Caco-2 (cell line): ENCODE measurements around the gene TFB2M. TPM values are rescaled to one million over a fixed set of nuclear protein-coding genes. Genes with fewer than 3 reads are reported as not detected.

Experiments used
- Bru-seq: library from RNA; stranded (reverse); fragments of 400-500 nt; gene quantifications from one replicate; lab custom pipeline; 2021; lab: Mats Ljungman, UMichigan
- BruChase-seq, 2 experiments: library from RNA; stranded (reverse); fragments of 400-500 nt; gene quantifications; one replicate each; lab custom pipeline; 2021; lab: Mats Ljungman, UMichigan
- BruUV-seq: library from RNA; stranded (reverse); fragments of 400-500 nt; replicated peaks from 2 replicates; lab custom pipeline; 2021; lab: Mats Ljungman, UMichigan
- CTCF ChIA-PET: fragments of 300-600 bp; sonication (Branson Sonifier 250); formaldehyde crosslinking; loops from one replicate; lab custom pipeline; 2022; ENCODE audit warnings: antibody characterized with exemption; lab: Charles Lee
- POLR2A ChIA-PET: fragments of 300-600 bp; sonication (Branson Sonifier 250); formaldehyde crosslinking; loops from one replicate; lab custom pipeline; 2022; ENCODE audit warnings: antibody characterized with exemption; lab: Charles Lee
- DNase-seq, 2 experiments: peaks; one replicate each; pipeline versions ENCODE4 v3.0.0 to v3.0.0-alpha.2; 2020 to 2022
- H3K27me3 ChIP-seq: replicated peaks from 2 replicates; pipeline ENCODE4 v1.6.0; 2011; ENCODE audit warnings: low read length; ENCODE audit not compliant: control insufficient read depth, insufficient read depth
- H3K36me3 ChIP-seq: 2 replicates; pipeline ENCODE4 v1.5.1; 2011; ENCODE audit warnings: low read length; ENCODE audit not compliant: control insufficient read depth, insufficient read depth
- H3K4me1 ChIP-seq: fragments of 250-450 bp; sonication (Bioruptor Pico); 2 replicates; pipeline ENCODE4 v1.5.1; 2020; ENCODE audit warnings: mild to moderate bottlenecking
- H3K4me3 ChIP-seq: 2 replicates; pipeline ENCODE4 v1.5.1; 2011; ENCODE audit warnings: low read depth, mild to moderate bottlenecking, control low read depth, low read length
- H3K9me3 ChIP-seq: fragments of 250-450 bp; sonication (Bioruptor Pico); 2 replicates; pipeline ENCODE4 v1.5.1; 2020; ENCODE audit warnings: mild to moderate bottlenecking, moderate library complexity
- H3K27ac Mint-ChIP-seq: one replicate; pipeline ENCODE4 v1.8.0; 2022; ENCODE audit warnings: mixed read lengths; ENCODE audit not compliant: unreplicated experiment
- H3K27me3 Mint-ChIP-seq: one replicate; pipeline ENCODE4 v1.8.0; 2022; ENCODE audit warnings: mixed read lengths; ENCODE audit not compliant: insufficient read depth, unreplicated experiment
- H3K36me3 Mint-ChIP-seq: one replicate; pipeline ENCODE4 v1.8.0; 2022; ENCODE audit warnings: mild to moderate bottlenecking, mixed read lengths; ENCODE audit not compliant: insufficient read depth, unreplicated experiment
- H3K4me1 Mint-ChIP-seq: one replicate; pipeline ENCODE4 v1.8.0; 2022; ENCODE audit warnings: low read depth, mixed read lengths; ENCODE audit not compliant: unreplicated experiment
- H3K4me3 Mint-ChIP-seq: one replicate; pipeline ENCODE4 v1.8.0; 2022; ENCODE audit warnings: mild to moderate bottlenecking, moderate library complexity, mixed read lengths; ENCODE audit not compliant: unreplicated experiment
- H3K9me3 Mint-ChIP-seq: one replicate; pipeline ENCODE4 v1.8.0; 2022; ENCODE audit warnings: mixed read lengths; ENCODE audit not compliant: unreplicated experiment
- CTCF ChIP-seq, 2 experiments: fragments of 200-600 bp in 1 of 2; IDR thresholded peaks; 1 replicate in 1 of 2; 2 replicates in 1 of 2; pipeline versions ENCODE4 v1.5.1 to v1.8.0; 2011 to 2022; ENCODE audit warnings: antibody characterized with exemption in 1 of 2, control low read depth in 1 of 2, inconsistent platforms in 1 of 2, low read depth in 1 of 2, low read length in 1 of 2, mild to moderate bottlenecking in 1 of 2, moderate library complexity in 1 of 2; ENCODE audit not compliant: insufficient read depth in 1 of 2, severe bottlenecking in 1 of 2, unreplicated experiment in 1 of 2
- intact Hi-C: fragments of 100-400 bp; cut with micrococcal nuclease; formaldehyde crosslinking; loops from one replicate; pipeline ENCODE4 v1.10.0; 2022; ENCODE audit not compliant: unreplicated experiment
- long read RNA-seq: library from polyadenylated mRNA; stranded (forward); transcript quantifications from one replicate; pipeline ENCODE4 v2.0.0, GENCODE V29; 2022
- total RNA-seq: library from RNA; stranded (reverse); gene quantifications from 2 replicates; pipeline ENCODE4 v1.2.3, GENCODE V29; 2022

The TFB2M gene
- total RNA-seq, result 23.4 and 23.9 TPM in 2 replicates
- percentile 77 among the genes with signal in this experiment for Bru-seq, nascent RNA
- percentile 75 among the genes with signal in this experiment for BruChase-seq, experiment 1, labeled RNA remaining after a 2-hour chase
- percentile 69 among the genes with signal in this experiment for BruChase-seq, experiment 2, labeled RNA remaining after a 6-hour chase
- long read RNA-seq, transcript TFB2M-201 (8 exons, 1,848 nt), result major isoform, 83 of 98 reads
- long read RNA-seq, partial matches to known transcripts, result 3 of 98 reads
- long read RNA-seq, other reads (novel, unspliced or antisense), result 12 of 98 reads

GRCh38 chr1:246566128-246566812 lies at the start of gene TFB2M, which contains the start of gene CNST:
TSS of gene TFB2M (minus strand) at chr1:246566261. CDS start at chr1:246566138, 123 bp downstream.
TSS of gene CNST (plus strand) at chr1:246566456. CDS start at chr1:246591563, 25,107 bp downstream.
- Mint-ChIP-seq H3K27ac (peak within 1 kb of the TSS; percentile 90), H3K4me1 (peaks cover 8% of the 10 kb centered on the region), H3K9me3 (no peaks in the 10 kb centered on the region), H3K27me3 (no peaks in the 10 kb centered on the region), H3K4me3 (peak within 1 kb of the TSS; percentile 93), H3K36me3 (peaks cover 26% of the 10 kb centered on the region)
- TF ChIP-seq CTCF (IDR thresholded peaks at IDR 0.05; ENCODE audit: insufficient read depth in 1 of 2, low read depth in 1 of 2, low read length in 1 of 2, severe bottlenecking in 1 of 2, unreplicated experiment in 1 of 2), result no peak
- peaks cover 4% of the 10 kb centered on the region; the same call in 1 of the 2 replicates for H3K4me1 ChIP-seq
- POLR2A ChIA-PET, result interaction anchor here (0.7 kb wide), 1 partner anchor 159 kb away, joined by 3 read pairs; no protein-coding TSS in a partner anchor
- H3K27me3 ChIP-seq, result no peaks in the 10 kb centered on the region
- H3K36me3 ChIP-seq, result no peaks in the 10 kb centered on the region
- peak within 1 kb of the TSS; percentile 71 for H3K4me3 ChIP-seq
- CTCF ChIA-PET, result interaction anchor here (0.6 to 0.7 kb wide), 2 partner anchors 35 to 824 kb away, joined by 4 to 6 read pairs; no protein-coding TSS in a partner anchor
- H3K9me3 ChIP-seq, result no peaks in the 10 kb centered on the region
- DNase-seq, result peak; percentile 98
- intact Hi-C loops, result loop anchor here (1.0 to 2.0 kb wide), 2 partner anchors 17 to 42 kb away; no protein-coding TSS in a partner anchor
- BruUV-seq, result no TSS peak

GRCh38 chr1:246613096-246613758 lies 47.2 kb upstream of the TFB2M start:
- Histone ChIP-seq H3K9me3 (no peaks in the 10 kb centered on the region), H3K4me3 (no peak overlapping the region), H3K36me3 (no peaks in the 10 kb centered on the region), H3K27me3 (no peaks in the 10 kb centered on the region), H3K4me1 (peaks cover 14% of the 10 kb centered on the region; the same call in 1 of the 2 replicates)
- intact Hi-C loops, result no loop called here
- Mint-ChIP-seq H3K36me3 (peaks cover 15% of the 10 kb centered on the region), H3K27me3 (no peaks in the 10 kb centered on the region), H3K4me1 (no peaks in the 10 kb centered on the region), H3K27ac (no peak overlapping the region), H3K4me3 (no peak overlapping the region), H3K9me3 (no peaks in the 10 kb centered on the region)
- no peak for TF ChIP-seq CTCF (IDR thresholded peaks at IDR 0.05; ENCODE audit: insufficient read depth in 1 of 2, low read depth in 1 of 2, low read length in 1 of 2, severe bottlenecking in 1 of 2, unreplicated experiment in 1 of 2)
- ChIA-PET CTCF (no interaction called here), POLR2A (no interaction called here)
- no TSS peak for BruUV-seq
- no peak for DNase-seq

GRCh38 chr1:246609632-246610031 lies 43.6 kb upstream of the TFB2M start:
- H3K9me3 ChIP-seq, result no peaks in the 10 kb centered on the region
- no peak for DNase-seq
- H3K36me3 ChIP-seq, result no peaks in the 10 kb centered on the region
- Mint-ChIP-seq H3K27me3 (no peaks in the 10 kb centered on the region), H3K36me3 (peaks cover 15% of the 10 kb centered on the region), H3K27ac (no peak overlapping the region), H3K4me3 (no peak overlapping the region), H3K4me1 (no peaks in the 10 kb centered on the region), H3K9me3 (no peaks in the 10 kb centered on the region)
- ChIA-PET CTCF (no interaction called here), POLR2A (no interaction called here)
- intact Hi-C loops, result loop anchor here (5.0 kb wide), 1 partner anchor 102 kb away; the partner anchor contains the start of gene SMYD3
- BruUV-seq, result no TSS peak
- H3K27me3 ChIP-seq, result no peaks in the 10 kb centered on the region
- H3K4me1 ChIP-seq, result peaks cover 15% of the 10 kb centered on the region; the same call in 1 of the 2 replicates
- H3K4me3 ChIP-seq, result no peak overlapping the region
- no peak for TF ChIP-seq CTCF (IDR thresholded peaks at IDR 0.05; ENCODE audit: insufficient read depth in 1 of 2, low read depth in 1 of 2, low read length in 1 of 2, severe bottlenecking in 1 of 2, unreplicated experiment in 1 of 2)
